CD4-positive, alpha-beta T cell (primary cell): ENCODE data around the gene NR4A3. TPM values are rescaled to one million over a fixed set of nuclear protein-coding genes. Genes with fewer than 3 reads are reported as not detected.

Experiments used
- ATAC-seq: fragments of 200-7000 bp; cut with Tn5 transposase; one replicate; pipeline ENCODE4 v1.10.0; 2022; ENCODE audit warnings: mild to moderate bottlenecking; ENCODE audit not compliant: poor library complexity
- CTCF ChIA-PET: fragments of 350-600 bp; sonication (Branson Sonifier 250); formaldehyde crosslinking; loops from one replicate; lab custom pipeline; 2021; ENCODE audit warnings: antibody characterized with exemption, inconsistent platforms; lab: Charles Lee
- POLR2A ChIA-PET: fragments of 350-600 bp; sonication (Branson Sonifier 250); formaldehyde crosslinking; loops from one replicate; lab custom pipeline; 2021; ENCODE audit warnings: antibody characterized with exemption, inconsistent platforms; lab: Charles Lee
- DNase-seq, 14 experiments: peaks; one replicate each; pipeline ENCODE4 v3.0.0-alpha.2; 2013 to 2020; ENCODE audit warnings: mixed read lengths in 2 of 14
- H3K27ac ChIP-seq, 2 donors: one replicate each; pipeline versions ENCODE4 v1.5.1 to v1.7.0; 2013; ENCODE audit warnings: low read length in 2 of 2, low read depth in 1 of 2, mild to moderate bottlenecking in 1 of 2
- H3K27me3 ChIP-seq, 2 experiments: 1 replicate in 1 of 2; 2 replicates in 1 of 2; pipeline versions ENCODE4 v1.6.1 to v1.7.0; 2013; ENCODE audit warnings: low read length in 2 of 2, control low read depth in 1 of 2, mild to moderate bottlenecking in 1 of 2, moderate library complexity in 1 of 2; ENCODE audit not compliant: insufficient read depth in 2 of 2, control insufficient read depth in 1 of 2
- H3K36me3 ChIP-seq: one replicate; pipeline ENCODE4 v1.6.1; 2013; ENCODE audit warnings: low read length, control low read depth; ENCODE audit not compliant: insufficient read depth
- H3K4me1 ChIP-seq: one replicate; pipeline ENCODE4 v1.6.1; 2013; ENCODE audit warnings: low read length, control low read depth; ENCODE audit not compliant: insufficient read depth
- H3K4me3 ChIP-seq: one replicate; pipeline ENCODE4 v1.5.1; 2013; ENCODE audit warnings: mild to moderate bottlenecking, low read length, moderate library complexity
- H3K9me3 ChIP-seq, 2 experiments: 1 replicate in 1 of 2; 2 replicates in 1 of 2; pipeline versions ENCODE4 v1.6.1 to v1.7.0; 2013; ENCODE audit warnings: low read length in 2 of 2, mild to moderate bottlenecking in 2 of 2, control low read depth in 1 of 2, moderate library complexity in 1 of 2; ENCODE audit not compliant: control insufficient read depth in 1 of 2, insufficient read depth in 1 of 2
- H3K27ac Mint-ChIP-seq: one replicate; pipeline ENCODE4 v1.8.0; 2020; ENCODE audit warnings: mixed read lengths
- H3K27me3 Mint-ChIP-seq: one replicate; pipeline ENCODE4 v1.8.0; 2021; ENCODE audit warnings: mixed read lengths
- H3K36me3 Mint-ChIP-seq: one replicate; pipeline ENCODE4 v1.8.0; 2021; ENCODE audit warnings: low read depth, mixed read lengths
- H3K4me1 Mint-ChIP-seq: one replicate; pipeline ENCODE4 v1.8.0; 2021; ENCODE audit warnings: low read depth, mixed read lengths
- H3K4me3 Mint-ChIP-seq: one replicate; pipeline ENCODE4 v1.8.0; 2020; ENCODE audit warnings: mild to moderate bottlenecking, mixed read lengths
- H3K9me3 Mint-ChIP-seq: one replicate; pipeline ENCODE4 v1.8.0; 2020; ENCODE audit warnings: mixed read lengths
- CTCF ChIP-seq: fragments of 200-600 bp; IDR thresholded peaks from one replicate; pipeline ENCODE4 v1.8.0; 2022; ENCODE audit warnings: antibody characterized with exemption, mild to moderate bottlenecking
- intact Hi-C, 2 experiments: fragments of 100-400 bp; cut with DNase I in 1 of 2; cut with micrococcal nuclease in 1 of 2; formaldehyde crosslinking; loops; one replicate each; pipeline versions ENCODE4 v1.15.1 to v1.9.0; 2023 to 2025; cut with DNase I, micrococcal nuclease
- total RNA-seq, 174 experiments: library from RNA in 2 of 174; stranded (reverse) in 2 of 174; gene quantifications; one replicate each; pipeline ENCODE4 v1.2.3 and lab custom pipeline; 2021 to 2026

NR4A3 gene
- total RNA-seq, 2 experiments from 2014 or later, result 42.4 to 44.6 TPM

DNA sequence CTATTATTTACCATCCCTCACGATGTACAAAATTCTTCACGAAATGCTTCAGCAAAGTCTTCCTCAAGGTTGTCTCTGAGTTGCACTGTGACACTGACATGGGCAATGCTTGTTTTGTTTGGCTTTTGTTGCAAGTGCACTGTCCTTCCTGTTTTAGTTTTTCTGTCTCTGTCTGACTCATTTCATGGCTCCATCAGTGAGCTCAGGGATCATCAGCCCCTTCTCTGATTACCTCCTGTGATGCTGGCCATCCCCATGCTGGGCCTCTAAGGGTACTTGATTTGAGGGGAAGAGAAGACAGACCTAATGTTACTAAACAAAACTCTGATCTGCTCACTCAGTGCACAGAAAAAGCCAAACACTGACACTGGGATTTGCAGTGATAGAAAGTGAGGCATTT is 47.2 kb downstream of the NR4A3 start:
- Mint-ChIP-seq H3K27me3 (no peaks in the 10 kb centered on the region), H3K27ac (no peak overlapping the region), H3K36me3 (no peaks in the 10 kb centered on the region), H3K4me3 (no peak overlapping the region), H3K9me3 (no peaks in the 10 kb centered on the region), H3K4me1 (no peaks in the 10 kb centered on the region)
- Histone ChIP-seq H3K36me3 (no peaks in the 10 kb centered on the region), H3K9me3 (no peaks in the 10 kb centered on the region), H3K27me3 (no peaks in the 10 kb centered on the region), H3K4me3 (no peak overlapping the region), H3K27ac (no peak overlapping the region), H3K4me1 (no peaks in the 10 kb centered on the region)
- DNase-seq (no peak), ATAC-seq (no peak)
- TF ChIP-seq CTCF, result no peak
- intact Hi-C loops, result no loop called here
- ChIA-PET CTCF (no interaction called here), POLR2A (no interaction called here)

DNA sequence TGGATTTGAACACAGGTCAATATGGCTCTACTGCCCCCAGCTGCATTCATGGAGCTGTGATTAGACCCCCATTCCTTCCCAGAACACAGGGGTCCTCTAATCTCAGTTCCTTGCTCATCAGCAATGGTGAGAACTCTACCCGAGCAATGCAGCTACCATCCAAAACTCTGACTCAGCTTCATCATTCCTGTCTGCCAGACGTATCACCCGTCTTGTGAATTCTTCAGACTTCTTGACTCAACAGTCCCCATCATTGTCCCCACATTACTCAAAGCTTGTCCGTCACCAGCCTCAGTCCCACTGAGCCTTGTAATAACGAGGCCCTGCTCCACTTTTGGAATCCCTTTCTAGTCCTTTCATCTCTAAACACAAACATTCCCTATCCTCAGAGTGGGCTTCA is 48.4 kb downstream of the NR4A3 start:
- Histone ChIP-seq H3K4me1 (no peaks in the 10 kb centered on the region), H3K4me3 (no peak overlapping the region), H3K27ac (no peak overlapping the region), H3K9me3 (no peaks in the 10 kb centered on the region), H3K36me3 (no peaks in the 10 kb centered on the region), H3K27me3 (no peaks in the 10 kb centered on the region)
- Mint-ChIP-seq H3K4me3 (no peak overlapping the region), H3K27me3 (peaks cover 5% of the 10 kb centered on the region), H3K36me3 (no peaks in the 10 kb centered on the region), H3K9me3 (no peaks in the 10 kb centered on the region), H3K27ac (no peak overlapping the region), H3K4me1 (no peaks in the 10 kb centered on the region)
- TF ChIP-seq CTCF, result no peak
- DNase-seq, result no peak
- ATAC-seq, result no peak
- ChIA-PET CTCF (no interaction called here), POLR2A (no interaction called here)
- intact Hi-C loops, result no loop called here

DNA sequence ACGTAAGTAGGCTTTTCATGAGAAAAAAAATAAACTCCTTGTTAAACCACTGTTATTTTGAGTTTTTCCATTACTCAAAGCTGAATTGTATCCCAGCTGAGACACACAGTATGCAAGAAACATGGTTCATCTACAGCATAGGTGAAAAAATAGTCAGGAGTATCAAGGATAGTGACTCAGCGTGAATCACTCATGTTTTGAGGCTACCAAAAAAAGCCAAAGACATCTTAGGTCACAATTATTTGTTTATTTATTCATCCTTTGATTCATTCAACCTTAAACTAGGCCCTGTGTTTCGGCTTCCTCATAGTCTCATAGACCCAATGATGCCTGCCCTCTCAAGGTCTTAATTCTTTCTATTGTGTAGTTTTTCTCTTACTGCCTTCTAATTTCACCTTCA is 51.8 kb downstream of the NR4A3 start:
- H3K4me3 ChIP-seq, result no peak overlapping the region
- H3K4me1 Mint-ChIP-seq, result no peaks in the 10 kb centered on the region
- no peaks in the 10 kb centered on the region for H3K36me3 ChIP-seq
- H3K27me3 Mint-ChIP-seq, result peaks cover 8% of the 10 kb centered on the region
- H3K27ac Mint-ChIP-seq, result no peak overlapping the region
- H3K36me3 Mint-ChIP-seq, result no peaks in the 10 kb centered on the region
- H3K4me1 ChIP-seq, result no peaks in the 10 kb centered on the region
- H3K27ac ChIP-seq, result no peak overlapping the region
- intact Hi-C loops, result loop anchor here in 1 of 2 experiments (2.0 kb wide), 1 partner anchor 15 kb away; no protein-coding TSS in a partner anchor
- H3K9me3 Mint-ChIP-seq, result no peaks in the 10 kb centered on the region
- no peak for TF ChIP-seq CTCF
- no peak for DNase-seq
- no peaks in the 10 kb centered on the region for H3K9me3 ChIP-seq
- H3K4me3 Mint-ChIP-seq, result no peak overlapping the region
- no peak for ATAC-seq
- POLR2A ChIA-PET, result no interaction called here
- CTCF ChIA-PET, result no interaction called here
- no peaks in the 10 kb centered on the region for H3K27me3 ChIP-seq
